Measurements from ENCODE around the gene SREK1. TPM values are rescaled to one million over a fixed set of nuclear protein-coding genes. Genes with fewer than 3 reads are reported as not detected.

The SREK1 gene
- total RNA-seq, 1 experiment from 2014 or later, result 65.6 TPM

- no peak for ATAC-seq
- CTCF ChIA-PET, result interaction anchor here (0.9 kb wide), 1 partner anchor 54 kb away, joined by 3 read pairs; no protein-coding TSS in a partner anchor
- no peak for TF ChIP-seq SRF (IDR thresholded peaks at IDR 0.05; ENCODE audit: low read depth)
- TF ChIP-seq CEBPB (IDR thresholded peaks at IDR 0.05; ENCODE audit: low read depth), result no peak
- no peak for TF ChIP-seq YY1 (IDR thresholded peaks at IDR 0.05; ENCODE audit: extremely low read depth, insufficient replicate concordance, low read depth, low read length)
Observed at GRCh38 chr5:66224773-66225553, 80.9 kb downstream of the SREK1 start.

DNA sequence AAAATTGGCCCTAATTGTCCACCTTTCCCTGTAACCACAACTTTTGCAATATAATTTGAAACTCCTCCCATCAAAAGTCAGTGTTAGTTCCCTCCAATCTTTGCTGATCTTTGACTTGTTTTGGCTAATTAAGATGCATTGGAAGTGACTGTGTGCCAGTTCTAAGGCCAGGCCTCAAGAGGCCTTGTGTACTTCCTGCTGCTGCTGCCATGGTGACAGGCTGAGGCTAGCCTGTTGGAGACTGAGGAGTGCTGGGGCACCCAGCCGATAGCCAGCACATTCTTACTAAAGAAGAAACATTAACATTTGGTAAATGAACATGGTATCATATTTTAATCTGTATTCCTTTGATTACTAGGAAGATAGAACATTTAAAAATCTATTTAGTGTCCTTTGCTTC is 86.5 kb downstream of the SREK1 start:
- Histone ChIP-seq H3K4me2 (ENCODE audit: low read length) (no peak overlapping the region), H3K36me3 (ENCODE audit: control insufficient read depth in 1 of 2, insufficient read depth in 2 of 2, low read length in 2 of 2) (no peaks in the 10 kb centered on the region), H3K4me1 (ENCODE audit: control insufficient read depth in 1 of 2, insufficient read depth in 2 of 2, low read length in 2 of 2) (no peaks in the 10 kb centered on the region), H3K9ac (ENCODE audit: low read length) (no peak overlapping the region), H3K27ac (ENCODE audit: low read depth, low read length) (no peak overlapping the region), H3K27me3 (ENCODE audit: insufficient read depth, low read length) (no peaks in the 10 kb centered on the region), H3K79me2 (ENCODE audit: insufficient read depth, low read length) (no peaks in the 10 kb centered on the region), H3K4me3 (replicated peaks in 1 of 2; ENCODE audit: low read depth in 1 of 2, low read length in 2 of 2) (no peak overlapping the region), H3K9me3 (ENCODE audit: control insufficient read depth in 1 of 2, insufficient read depth in 1 of 2, low read depth in 1 of 2, low read length in 2 of 2) (no peaks in the 10 kb centered on the region), H2AFZ (ENCODE audit: low read depth, low read length, poor library complexity, severe bottlenecking) (no peak overlapping the region), H4K20me1 (ENCODE audit: insufficient read depth) (no peaks in the 10 kb centered on the region), H3K9me2 (ENCODE audit: insufficient read depth) (no peaks in the 10 kb centered on the region)
- RAD21 ChIA-PET (ENCODE audit: low non-redundant PET in 1 of 2, low total read pairs in 2 of 2, uncharacterized antibody in 2 of 2, unreplicated experiment in 2 of 2), result no interaction called here
- ATAC-seq (peak; percentile 50; the same call in 1 of the 2 replicates), DNase-seq (ENCODE audit: low read depth, low spot score) (no peak)
- POLR2A ChIA-PET, result no interaction called here
- BruUV-seq (replicated peaks), result no TSS peak
- CTCF ChIA-PET, result no interaction called here
- TF ChIP-seq POLR2A (IDR thresholded peaks at IDR 0.05; ENCODE audit: borderline replicate concordance, extremely low read depth, insufficient read depth, insufficient read length), result no peak
- TF ChIP-seq, protein P1, sequence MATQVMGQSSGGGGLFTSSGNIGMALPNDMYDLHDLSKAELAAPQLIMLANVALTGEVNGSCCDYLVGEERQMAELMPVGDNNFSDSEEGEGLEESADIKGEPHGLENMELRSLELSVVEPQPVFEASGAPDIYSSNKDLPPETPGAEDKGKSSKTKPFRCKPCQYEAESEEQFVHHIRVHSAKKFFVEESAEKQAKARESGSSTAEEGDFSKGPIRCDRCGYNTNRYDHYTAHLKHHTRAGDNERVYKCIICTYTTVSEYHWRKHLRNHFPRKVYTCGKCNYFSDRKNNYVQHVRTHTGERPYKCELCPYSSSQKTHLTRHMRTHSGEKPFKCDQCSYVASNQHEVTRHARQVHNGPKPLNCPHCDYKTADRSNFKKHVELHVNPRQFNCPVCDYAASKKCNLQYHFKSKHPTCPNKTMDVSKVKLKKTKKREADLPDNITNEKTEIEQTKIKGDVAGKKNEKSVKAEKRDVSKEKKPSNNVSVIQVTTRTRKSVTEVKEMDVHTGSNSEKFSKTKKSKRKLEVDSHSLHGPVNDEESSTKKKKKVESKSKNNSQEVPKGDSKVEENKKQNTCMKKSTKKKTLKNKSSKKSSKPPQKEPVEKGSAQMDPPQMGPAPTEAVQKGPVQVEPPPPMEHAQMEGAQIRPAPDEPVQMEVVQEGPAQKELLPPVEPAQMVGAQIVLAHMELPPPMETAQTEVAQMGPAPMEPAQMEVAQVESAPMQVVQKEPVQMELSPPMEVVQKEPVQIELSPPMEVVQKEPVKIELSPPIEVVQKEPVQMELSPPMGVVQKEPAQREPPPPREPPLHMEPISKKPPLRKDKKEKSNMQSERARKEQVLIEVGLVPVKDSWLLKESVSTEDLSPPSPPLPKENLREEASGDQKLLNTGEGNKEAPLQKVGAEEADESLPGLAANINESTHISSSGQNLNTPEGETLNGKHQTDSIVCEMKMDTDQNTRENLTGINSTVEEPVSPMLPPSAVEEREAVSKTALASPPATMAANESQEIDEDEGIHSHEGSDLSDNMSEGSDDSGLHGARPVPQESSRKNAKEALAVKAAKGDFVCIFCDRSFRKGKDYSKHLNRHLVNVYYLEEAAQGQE (IDR thresholded peaks at IDR 0.05; ENCODE audit: low read depth), result no peak
- no peak for TF ChIP-seq CBX3 (IDR thresholded peaks at IDR 0.05; ENCODE audit: low read depth)
- no peak for TF ChIP-seq ELF1 (IDR thresholded peaks at IDR 0.05; ENCODE audit: borderline replicate concordance, low read depth)
- intact Hi-C loops (cut with micrococcal nuclease), result no loop called here

More at GRCh38 chr5:66224773-66225553, 80.9 kb downstream of the SREK1 start:
- Histone ChIP-seq H3K79me2 (ENCODE audit: insufficient read depth, low read length) (no peaks in the 10 kb centered on the region), H3K4me3 (replicated peaks in 1 of 2; ENCODE audit: low read depth in 1 of 2, low read length in 2 of 2) (no peak overlapping the region), H3K36me3 (ENCODE audit: control insufficient read depth in 1 of 2, insufficient read depth in 2 of 2, low read length in 2 of 2) (no peaks in the 10 kb centered on the region), H3K27ac (ENCODE audit: low read depth, low read length) (no peak overlapping the region), H3K9ac (ENCODE audit: low read length) (no peak overlapping the region), H3K9me2 (ENCODE audit: insufficient read depth) (no peaks in the 10 kb centered on the region), H3K27me3 (ENCODE audit: insufficient read depth, low read length) (no peaks in the 10 kb centered on the region), H3K9me3 (ENCODE audit: control insufficient read depth in 1 of 2, insufficient read depth in 1 of 2, low read depth in 1 of 2, low read length in 2 of 2) (no peaks in the 10 kb centered on the region), H3K4me1 (ENCODE audit: control insufficient read depth in 1 of 2, insufficient read depth in 2 of 2, low read length in 2 of 2) (no peaks in the 10 kb centered on the region), H2AFZ (ENCODE audit: low read depth, low read length, poor library complexity, severe bottlenecking) (no peak overlapping the region), H4K20me1 (ENCODE audit: insufficient read depth) (no peaks in the 10 kb centered on the region), H3K4me2 (ENCODE audit: low read length) (no peak overlapping the region)
- DNase-seq (ENCODE audit: low read depth, low spot score), result no peak
- POLR2A ChIA-PET, result no interaction called here
- no TSS peak for BruUV-seq (replicated peaks)
- RAD21 ChIA-PET (ENCODE audit: low non-redundant PET in 1 of 2, low total read pairs in 2 of 2, uncharacterized antibody in 2 of 2, unreplicated experiment in 2 of 2), result no interaction called here
- intact Hi-C loops (cut with micrococcal nuclease), result loop anchor here (5.0 kb wide), 1 partner anchor 53 kb away; no protein-coding TSS in a partner anchor
